ENCODE results near the gene CLMN. TPM values are rescaled to one million over a fixed set of nuclear protein-coding genes. Genes with fewer than 3 reads are reported as not detected.

The CLMN gene
- total RNA-seq (10 to 100 TPM; 50.0 to 78.1 (median 68.2) TPM), polyA plus RNA-seq (10 to 100 TPM; 17.4 to 21.3 TPM)

- no peaks in the 10 kb centered on the region for H3K36me3 ChIP-seq
- peak; percentile 63 to 85 (median 78) for DNase-seq
- WGBS, 2 donors: 0 to 1% methylated on average over 38 to 98 of the region's 98 CpGs
- no peak for TF ChIP-seq CTCF (IDR thresholded peaks at IDR 0.05)
- H3K4me1 ChIP-seq: peaks cover 0 to 23% (median 0%) of the 10 kb centered on the region in 3 donors
- ATAC-seq: peak; percentile 61 to 80 (median 66)
- intact Hi-C loops (cut with DNase I): no loop called here
- H3K9me3 ChIP-seq: no peaks in the 10 kb centered on the region
- no peaks in the 10 kb centered on the region for H3K27me3 ChIP-seq
- H3K4me3 ChIP-seq: peak within 1 kb of the TSS; percentile 65 to 92 (median 87)
- no peak for FAIRE-seq
- peak within 1 kb of the TSS; percentile 80 to 90 (median 84) for H3K27ac ChIP-seq
Observed at GRCh38 chr14:95319312-95320077, at the start of gene CLMN. TSS of gene CLMN (minus strand) at chr14:95319908. CDS start at chr14:95319792, 116 bp downstream.

- 51 to 66% methylated on average over 2 of the region's 2 CpGs for WGBS, 2 donors
- no peak for DNase-seq
- no peak for TF ChIP-seq CTCF (IDR thresholded peaks at IDR 0.05)
- intact Hi-C loops (cut with DNase I): no loop called here
- Histone ChIP-seq H3K4me3 (no peak overlapping the region), H3K9me3 (no peaks in the 10 kb centered on the region), H3K36me3 (no peaks in the 10 kb centered on the region), H3K4me1 (no peaks in the 10 kb centered on the region), H3K27me3 (no peaks in the 10 kb centered on the region), H3K27ac (no peak overlapping the region)
- no peak for FAIRE-seq
- ATAC-seq: no peak
Observed at GRCh38 chr14:95365401-95365800, 45.7 kb upstream of the CLMN start.

GRCh38 chr14:95364481-95365209 lies 44.9 kb upstream of the CLMN start:
- no peak for TF ChIP-seq CTCF (IDR thresholded peaks at IDR 0.05)
- WGBS, 2 donors: 80 to 81% methylated on average over 7 of the region's 7 CpGs
- no peak overlapping the region for H3K27ac ChIP-seq
- no peaks in the 10 kb centered on the region for H3K27me3 ChIP-seq
- intact Hi-C loops (cut with DNase I): no loop called here
- DNase-seq: no peak
- no peak overlapping the region for H3K4me3 ChIP-seq
- H3K4me1 ChIP-seq: no peaks in the 10 kb centered on the region
- H3K9me3 ChIP-seq: no peaks in the 10 kb centered on the region
- no peak for ATAC-seq
- H3K36me3 ChIP-seq: no peaks in the 10 kb centered on the region
- no peak for FAIRE-seq

GRCh38 chr14:95363468-95363954 lies 43.8 kb upstream of the CLMN start:
- H3K36me3 ChIP-seq: no peaks in the 10 kb centered on the region
- intact Hi-C loops (cut with DNase I): no loop called here

More at GRCh38 chr14:95363468-95363954, 43.8 kb upstream of the CLMN start:
- FAIRE-seq: no peak
- no peak for TF ChIP-seq CTCF (IDR thresholded peaks at IDR 0.05)
- H3K9me3 ChIP-seq: no peaks in the 10 kb centered on the region
- DNase-seq: no peak
- ATAC-seq: no peak
- no peaks in the 10 kb centered on the region for H3K27me3 ChIP-seq
- no peak overlapping the region for H3K27ac ChIP-seq
- no peaks in the 10 kb centered on the region for H3K4me1 ChIP-seq
- 69 to 80% methylated on average over 11 of the region's 11 CpGs for WGBS, 2 donors
- H3K4me3 ChIP-seq: no peak overlapping the region
